Panc1 (cell line): ENCODE data around the gene CSF2RB.

Experiments used
- POLR2AphosphoS5 ChIP-seq: IDR thresholded peaks from 2 replicates; pipeline ENCODE4 v1.6.1; 2012; ENCODE audit warnings: mild to moderate bottlenecking, low read depth, low read length, moderate library complexity
- REST ChIP-seq, 2 experiments: IDR thresholded peaks; 2 replicates each; pipeline ENCODE4 v1.6.1; 2011 to 2012; ENCODE audit warnings: low read depth in 2 of 2, control low read depth in 1 of 2, low read length in 1 of 2, mild to moderate bottlenecking in 1 of 2, moderate library complexity in 1 of 2; ENCODE audit not compliant: insufficient read depth in 1 of 2
- TF ChIP-seq, protein P1 (sequence below): fragments of 450-650 bp; IDR thresholded peaks from 2 replicates; pipeline ENCODE4 v1.5.1; 2017; ENCODE audit warnings: mild to moderate bottlenecking

DNA sequence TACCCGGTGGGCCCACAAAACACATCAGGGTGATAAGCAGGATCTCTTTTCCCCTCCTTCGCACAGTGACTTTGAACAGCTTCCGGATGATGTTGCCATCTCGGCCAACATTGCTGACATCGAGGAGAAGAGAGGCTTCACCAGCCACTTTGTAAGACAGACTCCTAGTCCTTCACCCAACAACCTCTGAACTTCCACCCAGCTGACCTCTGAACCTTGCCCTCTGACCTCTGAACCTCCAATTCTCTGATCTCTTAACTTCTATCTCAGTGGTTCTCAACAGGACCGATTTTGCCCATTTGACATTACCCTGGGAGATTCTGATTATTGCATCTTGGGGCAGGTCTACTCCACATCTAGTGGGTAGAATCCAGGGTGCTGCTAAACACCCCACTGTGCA lies 49.4 kb upstream of the CSF2RB start:
- TF ChIP-seq, protein P1, sequence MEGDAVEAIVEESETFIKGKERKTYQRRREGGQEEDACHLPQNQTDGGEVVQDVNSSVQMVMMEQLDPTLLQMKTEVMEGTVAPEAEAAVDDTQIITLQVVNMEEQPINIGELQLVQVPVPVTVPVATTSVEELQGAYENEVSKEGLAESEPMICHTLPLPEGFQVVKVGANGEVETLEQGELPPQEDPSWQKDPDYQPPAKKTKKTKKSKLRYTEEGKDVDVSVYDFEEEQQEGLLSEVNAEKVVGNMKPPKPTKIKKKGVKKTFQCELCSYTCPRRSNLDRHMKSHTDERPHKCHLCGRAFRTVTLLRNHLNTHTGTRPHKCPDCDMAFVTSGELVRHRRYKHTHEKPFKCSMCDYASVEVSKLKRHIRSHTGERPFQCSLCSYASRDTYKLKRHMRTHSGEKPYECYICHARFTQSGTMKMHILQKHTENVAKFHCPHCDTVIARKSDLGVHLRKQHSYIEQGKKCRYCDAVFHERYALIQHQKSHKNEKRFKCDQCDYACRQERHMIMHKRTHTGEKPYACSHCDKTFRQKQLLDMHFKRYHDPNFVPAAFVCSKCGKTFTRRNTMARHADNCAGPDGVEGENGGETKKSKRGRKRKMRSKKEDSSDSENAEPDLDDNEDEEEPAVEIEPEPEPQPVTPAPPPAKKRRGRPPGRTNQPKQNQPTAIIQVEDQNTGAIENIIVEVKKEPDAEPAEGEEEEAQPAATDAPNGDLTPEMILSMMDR = no peak
- TF ChIP-seq POLR2AphosphoS5 (no peak), REST (IDR thresholded peaks at IDR 0.05; ENCODE audit: insufficient read depth in 1 of 2, low read depth in 2 of 2, low read length in 1 of 2) (no peak)
